Right cardiac atrium (tissue), 5 donors: ENCODE measurements around the gene UBE2Q2. TPM values are rescaled to one million over a fixed set of nuclear protein-coding genes. Genes with fewer than 3 reads are reported as not detected.
A peak's percentile ranks its signal among the peaks of the same experiment; 100 is the strongest.

Experiments
- ATAC-seq, 2 donors: fragments of 200-7000 bp; cut with Tn5 transposase; one replicate each; pipeline versions ENCODE4 v1.8.0 to v1.9.1; 2020; ENCODE audit warnings: moderate library complexity in 2 of 2, mild to moderate bottlenecking in 1 of 2
- DNase-seq, 3 donors: peaks; one replicate each; pipeline ENCODE4 v3.0.0-alpha.2; 2020
- H3K27ac ChIP-seq: one replicate; pipeline ENCODE4 v1.5.1; 2013; ENCODE audit warnings: mild to moderate bottlenecking, low read length, control low read depth, moderate library complexity
- H3K27me3 ChIP-seq: one replicate; pipeline ENCODE4 v1.6.1; 2013; ENCODE audit not compliant: control insufficient read depth, insufficient read depth
- H3K4me1 ChIP-seq: one replicate; pipeline ENCODE4 v1.6.1; 2013; ENCODE audit warnings: low read length; ENCODE audit not compliant: control insufficient read depth, insufficient read depth
- H3K4me3 ChIP-seq: one replicate; pipeline ENCODE4 v1.5.1; 2013; ENCODE audit warnings: low read length, control low read depth
- H3K9me3 ChIP-seq: one replicate; pipeline ENCODE4 v1.6.1; 2013; ENCODE audit warnings: low read length; ENCODE audit not compliant: control insufficient read depth
- WGBS: extraction: QIAGEN DNeasy Blood & Tissue Kit; methylation state at CpG from one replicate; pipeline ENCODE4 v1.1.7; 2013; 5-methylcytosine and 5-hydroxymethylcytosine counted together
- intact Hi-C, 4 donors: fragments of 100-400 bp; cut with DNase I; formaldehyde crosslinking; loops; one replicate each; pipeline versions ENCODE4 v1.11.0 to v1.14.0; 2022 to 2023
- polyA plus RNA-seq: library from polyadenylated mRNA; stranded (reverse); fragments of 200-250 nt; gene quantifications from one replicate; pipeline ENCODE4 v1.2.3, GENCODE V29; 2013
- total RNA-seq, 4 donors: library from RNA; stranded (reverse); fragmentation: NEBNext Ultra II Directional; extraction: Animal tissue kit (Norgen Biotek cat#: 25700); gene quantifications; one replicate each; pipeline ENCODE4 v1.2.1, GENCODE V29; 2021
- donor health status: healthy with polysubstance abuse.
- donor health status: DM: no; HTN: yes; CAD: no.
- donor health status: DM: no; HTN: no; CAD: no.
- donor health status: DM: no; HTN: yes; CAD: no; lungs with severe emphysema.
- donor health status: DM: yes; HTN: yes; CAD: no.

The UBE2Q2 gene
- total and polyA plus RNA-seq, 5 donors: 18.2 to 32.6 (median 26.9) TPM

DNA sequence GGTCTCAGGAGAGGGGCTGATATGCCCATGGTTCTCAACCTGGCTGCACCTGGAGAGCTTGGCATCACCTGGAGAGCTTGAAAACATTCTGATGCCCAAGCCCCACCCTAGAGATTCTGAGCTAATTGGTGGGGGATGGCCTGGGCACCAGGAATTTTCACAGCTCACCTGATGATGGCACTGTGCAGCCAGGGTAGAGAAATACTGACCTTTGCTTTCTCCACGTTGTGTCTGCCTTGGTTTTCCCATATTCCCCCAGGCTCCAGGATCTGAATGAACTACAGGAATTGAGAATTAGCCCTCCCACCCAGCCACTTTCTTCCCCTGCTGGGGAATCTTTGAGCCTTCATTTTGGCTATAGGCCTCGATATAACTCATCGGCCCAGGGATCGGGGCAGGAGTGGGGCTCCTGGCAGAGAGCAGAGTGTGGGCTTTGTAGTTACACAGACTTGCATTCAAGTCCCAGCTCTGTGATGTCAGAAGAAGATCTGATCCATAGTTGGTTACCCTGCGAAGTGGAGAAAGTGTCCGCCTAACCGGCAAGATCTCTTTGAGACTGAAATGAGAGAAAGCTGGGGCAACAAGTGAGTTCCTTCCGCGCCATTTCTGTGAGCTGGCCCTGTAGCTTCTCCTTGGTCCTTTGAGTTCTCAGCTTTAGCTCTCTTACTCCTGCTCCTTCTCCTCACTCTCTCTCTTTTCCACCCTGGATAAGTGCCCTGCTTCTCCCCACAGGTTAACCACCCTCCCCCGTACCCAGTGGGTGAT, 33.1 kb upstream of the UBE2Q2 start:
- H3K27ac ChIP-seq: no peak overlapping the region
- H3K4me1 ChIP-seq: no peaks in the 10 kb centered on the region
- 75% methylated on average over 10 of the region's 10 CpGs for WGBS
- ATAC-seq: peak; percentile 33 to 57
- intact Hi-C loops: loop anchor here in 2 of 4 donors (5.0 to 10.0 kb wide), 2 partner anchors 115 to 327 kb away; no protein-coding TSS in a partner anchor
- DNase-seq: no peak
- no peaks in the 10 kb centered on the region for H3K27me3 ChIP-seq
- no peaks in the 10 kb centered on the region for H3K9me3 ChIP-seq
- H3K4me3 ChIP-seq: no peak overlapping the region

GRCh38 chr15:75810874-75811498, 32.3 kb upstream of the UBE2Q2 start:
- no peak overlapping the region for H3K4me3 ChIP-seq
- intact Hi-C loops: loop anchor here in 2 of 4 donors (5.0 kb wide), 1 partner anchor 326 kb away; no protein-coding TSS in a partner anchor
- H3K4me1 ChIP-seq: no peaks in the 10 kb centered on the region
- DNase-seq: no peak
- H3K27ac ChIP-seq: no peak overlapping the region
- 93% methylated on average over 2 of the region's 2 CpGs for WGBS
- no peaks in the 10 kb centered on the region for H3K9me3 ChIP-seq
- H3K27me3 ChIP-seq: no peaks in the 10 kb centered on the region
- ATAC-seq: no peak

- H3K4me3 ChIP-seq: no peak overlapping the region
- no peak overlapping the region for H3K27ac ChIP-seq
- DNase-seq (no peak), ATAC-seq (no peak)
- H3K9me3 ChIP-seq: no peaks in the 10 kb centered on the region
- no peaks in the 10 kb centered on the region for H3K4me1 ChIP-seq
- H3K27me3 ChIP-seq: no peaks in the 10 kb centered on the region
- intact Hi-C loops: loop anchor here in 2 of 4 donors (5.0 kb wide), 1 partner anchor 326 kb away; no protein-coding TSS in a partner anchor
- WGBS: 89% methylated on average over 3 of the region's 3 CpGs
These were observed 31.6 kb upstream of the UBE2Q2 start for GRCh38 chr15:75811626-75812025.

DNA sequence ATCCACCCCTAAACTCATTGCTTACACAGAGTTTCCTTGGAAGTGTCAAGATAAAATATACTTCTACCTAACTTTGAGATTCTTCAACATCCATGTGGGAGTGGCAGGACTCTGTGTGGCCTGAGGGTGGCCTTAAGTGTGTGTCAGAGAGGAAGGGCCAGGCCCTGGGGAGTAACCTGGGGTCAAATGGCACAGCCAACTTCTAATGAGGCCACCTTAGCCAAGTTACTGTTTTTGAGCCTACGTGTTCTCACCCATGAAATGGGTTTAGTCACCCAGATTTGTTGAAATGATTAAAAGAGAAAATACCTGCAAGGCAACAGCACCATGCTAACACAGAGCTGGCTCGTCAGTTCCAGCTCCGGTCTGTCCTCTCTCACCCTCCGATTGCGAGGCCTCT, 28.5 kb upstream of the UBE2Q2 start:
- H3K4me1 ChIP-seq: no peaks in the 10 kb centered on the region
- no peak overlapping the region for H3K4me3 ChIP-seq
- ATAC-seq (no peak), DNase-seq (no peak)
- intact Hi-C loops: loop anchor here in 2 of 4 donors (5.0 kb wide), 1 partner anchor 323 kb away; no protein-coding TSS in a partner anchor
- 88% methylated on average over 5 of the region's 5 CpGs for WGBS
- no peak overlapping the region for H3K27ac ChIP-seq
- no peaks in the 10 kb centered on the region for H3K27me3 ChIP-seq
- no peaks in the 10 kb centered on the region for H3K9me3 ChIP-seq

- DNase-seq (peak in 2 of 3 donors; percentile 52 to 57), ATAC-seq (peak; percentile 44 to 57)
- no peaks in the 10 kb centered on the region for H3K9me3 ChIP-seq
- no peak overlapping the region for H3K4me3 ChIP-seq
- intact Hi-C loops: no loop called here
- no peaks in the 10 kb centered on the region for H3K27me3 ChIP-seq
- no peak overlapping the region for H3K27ac ChIP-seq
- no peaks in the 10 kb centered on the region for H3K4me1 ChIP-seq
- 75% methylated on average over 3 of the region's 3 CpGs for WGBS
These were observed 27.2 kb upstream of the UBE2Q2 start for GRCh38 chr15:75815811-75816719.

DNA sequence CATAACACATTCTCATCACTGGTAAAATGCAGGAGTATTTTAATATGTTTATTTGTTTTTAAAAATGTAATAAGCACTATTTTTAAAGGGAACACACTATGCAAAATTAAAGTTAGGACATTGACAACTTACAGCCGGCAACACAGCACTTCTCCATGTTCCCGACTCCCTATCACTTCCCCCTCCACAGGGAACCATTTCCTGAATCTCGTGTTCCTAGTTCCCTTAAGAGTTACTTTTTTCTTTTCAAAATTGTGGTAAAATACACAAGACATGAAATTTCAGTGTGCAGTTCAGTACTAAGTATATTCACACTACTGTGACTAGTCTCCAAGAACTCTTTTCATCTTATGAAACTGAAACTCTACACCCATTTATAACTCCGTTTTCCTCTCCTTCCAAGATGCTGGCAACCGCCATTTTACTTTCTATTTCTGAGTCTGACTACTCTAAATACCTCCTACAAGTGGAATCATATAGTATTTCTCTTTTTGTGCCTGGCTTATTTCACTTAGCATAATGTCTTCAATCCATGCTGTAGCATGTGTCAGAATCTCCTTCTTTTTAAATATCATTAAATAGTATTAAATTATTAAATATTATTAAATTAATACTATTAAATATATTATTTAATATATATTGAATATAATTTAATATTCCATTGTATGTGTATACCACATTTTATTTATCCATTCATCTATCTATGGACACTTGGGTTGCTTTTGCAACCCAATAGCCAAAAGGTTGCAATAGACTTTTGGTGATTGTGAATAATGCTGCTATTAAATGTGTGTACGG, 25.9 kb upstream of the UBE2Q2 start:
- H3K27ac ChIP-seq: no peak overlapping the region
- H3K4me3 ChIP-seq: peak overlapping the region; percentile 64
- intact Hi-C loops: no loop called here
- H3K9me3 ChIP-seq: no peaks in the 10 kb centered on the region
- 40% methylated on average over 6 of the region's 6 CpGs for WGBS
- H3K27me3 ChIP-seq: no peaks in the 10 kb centered on the region
- ATAC-seq (peak in 1 of 2 donors; percentile 37), DNase-seq (no peak)
- no peaks in the 10 kb centered on the region for H3K4me1 ChIP-seq

DNA sequence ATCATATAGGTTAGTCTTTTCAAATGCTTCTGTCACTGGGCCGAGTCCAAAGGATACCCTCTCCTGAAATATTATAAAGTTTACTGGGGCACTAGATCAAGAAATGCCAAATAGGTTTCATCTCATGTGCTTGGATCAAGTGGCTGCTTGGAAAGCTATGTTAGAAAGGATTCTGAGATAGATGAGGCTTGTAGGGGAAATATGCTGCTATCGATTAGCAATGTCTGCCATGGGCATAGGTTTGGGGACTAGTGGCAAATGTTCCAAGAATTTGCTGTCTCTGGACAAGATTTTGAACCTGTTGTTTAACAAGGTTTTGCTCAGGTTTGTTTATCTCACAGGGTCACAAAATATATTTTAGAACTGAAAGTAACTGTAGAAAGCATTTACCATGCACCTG, 23.0 kb upstream of the UBE2Q2 start:
- Histone ChIP-seq H3K4me3 (no peak overlapping the region), H3K4me1 (peaks cover 3% of the 10 kb centered on the region), H3K9me3 (no peaks in the 10 kb centered on the region), H3K27ac (no peak overlapping the region), H3K27me3 (no peaks in the 10 kb centered on the region)
- DNase-seq (no peak), ATAC-seq (no peak)
- intact Hi-C loops: no loop called here
- WGBS: 93% methylated on average over 2 of the region's 2 CpGs

GRCh38 chr15:75821786-75822345, 21.4 kb upstream of the UBE2Q2 start:
- no peak overlapping the region for H3K4me3 ChIP-seq
- no peak for DNase-seq
- WGBS: 96% methylated on average over 4 of the region's 4 CpGs

DNA sequence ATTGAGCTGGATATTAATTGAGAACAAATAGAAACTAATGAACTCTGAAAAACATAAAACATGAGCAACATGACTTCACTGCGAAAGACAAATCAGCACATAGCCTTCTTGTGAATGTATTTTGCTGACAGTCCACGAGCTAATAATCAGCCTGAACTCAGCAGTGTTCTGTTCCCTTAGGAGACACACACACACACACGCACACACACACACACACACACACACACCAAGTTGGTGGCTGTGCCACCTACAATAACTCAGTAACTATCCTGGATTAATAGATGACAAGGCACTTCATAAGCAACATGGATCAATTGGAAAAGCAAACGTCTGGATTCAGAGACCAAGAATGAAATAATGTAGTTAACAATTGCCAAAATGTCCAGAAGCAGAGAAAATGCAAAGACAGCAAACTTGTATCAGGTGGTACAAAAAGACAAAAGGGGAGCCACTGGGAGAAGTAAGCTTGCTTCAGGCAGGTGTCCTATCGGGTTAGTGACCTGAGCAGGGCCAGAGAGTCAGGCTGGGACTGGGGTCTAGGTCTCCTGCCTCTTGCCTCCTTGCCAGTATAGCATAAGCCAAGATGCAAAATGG, 20.5 kb upstream of the UBE2Q2 start:
- no peak for DNase-seq
- Histone ChIP-seq H3K4me3 (no peak overlapping the region), H3K27ac (no peak overlapping the region), H3K27me3 (no peaks in the 10 kb centered on the region), H3K4me1 (peaks cover 3% of the 10 kb centered on the region), H3K9me3 (no peaks in the 10 kb centered on the region)
- no peak for ATAC-seq
- WGBS: 80% methylated on average over 5 of the region's 5 CpGs
- intact Hi-C loops: no loop called here

More at GRCh38 chr15:75821786-75822345, 21.4 kb upstream of the UBE2Q2 start:
- H3K27ac ChIP-seq: no peak overlapping the region
- no peak for ATAC-seq
- intact Hi-C loops: no loop called here
- H3K9me3 ChIP-seq: no peaks in the 10 kb centered on the region
- H3K27me3 ChIP-seq: no peaks in the 10 kb centered on the region
- H3K4me1 ChIP-seq: peaks cover 3% of the 10 kb centered on the region
